ENCODE data around the gene AQP3. TPM values are rescaled to one million over a fixed set of nuclear protein-coding genes. Genes with fewer than 3 reads are reported as not detected.

The AQP3 gene
- total and polyA plus RNA-seq, 12 donors: 1.9 to 37.2 (median 10.1) TPM

- 73 to 77% methylated on average over 10 of the region's 10 CpGs for WGBS, 2 donors
- Histone ChIP-seq H3K4me1 (peaks cover 4 to 11% (median 8%) of the 10 kb centered on the region in 9 donors), H3K4me3 (no peak overlapping the region), H3K27ac (no peak overlapping the region), H3K36me3 (no peaks in the 10 kb centered on the region), H3K9me3 (no peaks in the 10 kb centered on the region), H3K27me3 (no peaks in the 10 kb centered on the region)
- ATAC-seq (no peak), DNase-seq (no peak)
- intact Hi-C loops (cut with DNase I): loop anchor here in 3 of 10 donors (5.0 kb wide), 2 partner anchors 48 to 133 kb away; no protein-coding TSS in a partner anchor
- no peak for TF ChIP-seq CTCF (IDR thresholded peaks at IDR 0.05)
Measured at GRCh38 chr9:33419708-33420303, 27.6 kb downstream of the AQP3 start.

- Histone ChIP-seq H3K27ac (no peak overlapping the region), H3K9me3 (no peaks in the 10 kb centered on the region), H3K36me3 (no peaks in the 10 kb centered on the region), H3K27me3 (no peaks in the 10 kb centered on the region), H3K4me3 (no peak overlapping the region), H3K4me1 (peaks cover 4 to 14% (median 8%) of the 10 kb centered on the region in 9 donors)
- WGBS, 2 donors: 92% methylated on average over 8 of the region's 8 CpGs
- intact Hi-C loops (cut with DNase I): loop anchor here in 3 of 10 donors (5.0 kb wide), 2 partner anchors 46 to 131 kb away; no protein-coding TSS in a partner anchor
- ATAC-seq (no peak), DNase-seq (no peak)
- no peak for TF ChIP-seq CTCF (IDR thresholded peaks at IDR 0.05)
Measured at GRCh38 chr9:33418090-33418489, 29.3 kb downstream of the AQP3 start.

- intact Hi-C loops (cut with DNase I): loop anchor here in 4 of 10 donors (2.0 to 5.0 kb wide), 3 partner anchors 44 to 130 kb away; no protein-coding TSS in a partner anchor
- DNase-seq (no peak), ATAC-seq (no peak)
- H3K4me3 ChIP-seq: no peak overlapping the region
- H3K27me3 ChIP-seq: no peaks in the 10 kb centered on the region
- no peak for TF ChIP-seq CTCF (IDR thresholded peaks at IDR 0.05)
- H3K36me3 ChIP-seq: no peaks in the 10 kb centered on the region
- no peaks in the 10 kb centered on the region for H3K9me3 ChIP-seq
- peaks cover 4 to 14% (median 8%) of the 10 kb centered on the region in 9 donors for H3K4me1 ChIP-seq
- WGBS, 2 donors: 73 to 76% methylated on average over 5 of the region's 5 CpGs
- H3K27ac ChIP-seq: no peak overlapping the region
Measured at GRCh38 chr9:33416996-33417395, 30.4 kb downstream of the AQP3 start.

- WGBS, 2 donors: 21 to 34% methylated on average over 9 of the region's 9 CpGs
- no peaks in the 10 kb centered on the region for H3K27me3 ChIP-seq
- intact Hi-C loops (cut with DNase I): loop anchor here in 8 of 10 donors (1.0 to 5.0 kb wide), 5 partner anchors 40 to 128 kb away; no protein-coding TSS in a partner anchor
- DNase-seq (peak; percentile 71 to 81), ATAC-seq (peak; percentile 77 to 89 (median 84))
- peak; percentile 42 to 86 (median 79) for TF ChIP-seq CTCF (IDR thresholded peaks at IDR 0.05)
- H3K9me3 ChIP-seq: no peaks in the 10 kb centered on the region
- no peak overlapping the region for H3K4me3 ChIP-seq
- H3K36me3 ChIP-seq: no peaks in the 10 kb centered on the region
- peaks cover 4 to 14% (median 8%) of the 10 kb centered on the region in 9 donors for H3K4me1 ChIP-seq
- no peak overlapping the region for H3K27ac ChIP-seq
Measured at GRCh38 chr9:33415501-33416038, 31.8 kb downstream of the AQP3 start.

All from heart right ventricle (tissue), 16 donors.